SW 1271 (cell line): ENCODE measurements around the gene GFOD2.
"Not testable (repeated sequence)": the region's sequence is repeated elsewhere in the genome, so short reads cannot be mapped to it uniquely, and the experiment has no call there.

Experiments used
- DNase-seq, 2 experiments: peaks; one replicate each; lab custom pipeline; 2025; lab: John Stamatoyannopoulos, UW

The GFOD2 gene

GRCh38 chr16:67719048-67719777, at the start of gene GFOD2:
TSS of gene GFOD2 (minus strand) at chr16:67719316. CDS start at chr16:67685715, 33,601 bp downstream.
- peak; percentile 76 to 88 for DNase-seq

GRCh38 chr16:67767953-67768352, 48.8 kb upstream of the GFOD2 start:
- no peak for DNase-seq

- DNase-seq, result no peak
Observed at GRCh38 chr16:67766291-67766690, 47.2 kb upstream of the GFOD2 start.

GRCh38 chr16:67764158-67764667, 45.1 kb upstream of the GFOD2 start:
- no peak for DNase-seq

GRCh38 chr16:67763066-67763465, 44.0 kb upstream of the GFOD2 start:
- no peak for DNase-seq

- no peak for DNase-seq
Observed at GRCh38 chr16:67762385-67762784, 43.3 kb upstream of the GFOD2 start.

GRCh38 chr16:67761924-67762323, 42.8 kb upstream of the GFOD2 start:
- DNase-seq, result no peak

GRCh38 chr16:67760956-67761230, 41.8 kb upstream of the GFOD2 start:
- no peak for DNase-seq

- no peak for DNase-seq
Observed at GRCh38 chr16:67760206-67760955, 41.3 kb upstream of the GFOD2 start.

GRCh38 chr16:67758966-67759365, 39.9 kb upstream of the GFOD2 start:
- DNase-seq, result no peak

- DNase-seq, result no peak
Observed at GRCh38 chr16:67758006-67758405, 38.9 kb upstream of the GFOD2 start.

- no peak for DNase-seq
Observed at GRCh38 chr16:67752641-67753040, 33.5 kb upstream of the GFOD2 start.

GRCh38 chr16:67751331-67751730, 32.2 kb upstream of the GFOD2 start:
- DNase-seq, result not testable (repeated sequence)

- no peak for DNase-seq
Observed at GRCh38 chr16:67750466-67750865, 31.4 kb upstream of the GFOD2 start.

GRCh38 chr16:67749436-67750078, 30.4 kb upstream of the GFOD2 start:
- DNase-seq, result no peak

GRCh38 chr16:67748834-67749233, 29.7 kb upstream of the GFOD2 start:
- no peak for DNase-seq

GRCh38 chr16:67746846-67747245, 27.7 kb upstream of the GFOD2 start:
- DNase-seq, result no peak

- no peak for DNase-seq
Observed at GRCh38 chr16:67741118-67741517, 22.0 kb upstream of the GFOD2 start.

GRCh38 chr16:67740391-67740790, 21.3 kb upstream of the GFOD2 start:
- no peak for DNase-seq

GRCh38 chr16:67736858-67737257, 17.7 kb upstream of the GFOD2 start:
- DNase-seq, result no peak

GRCh38 chr16:67734731-67735201, 15.7 kb upstream of the GFOD2 start:
- DNase-seq, result no peak

GRCh38 chr16:67733734-67734470, 14.8 kb upstream of the GFOD2 start:
- DNase-seq, result no peak
